ENCODE measurements around the gene FBXO10.
"Not testable (repeated sequence)": the region's sequence is repeated elsewhere in the genome, so short reads cannot be mapped to it uniquely, and the experiment has no call there.

Gene FBXO10

DNA sequence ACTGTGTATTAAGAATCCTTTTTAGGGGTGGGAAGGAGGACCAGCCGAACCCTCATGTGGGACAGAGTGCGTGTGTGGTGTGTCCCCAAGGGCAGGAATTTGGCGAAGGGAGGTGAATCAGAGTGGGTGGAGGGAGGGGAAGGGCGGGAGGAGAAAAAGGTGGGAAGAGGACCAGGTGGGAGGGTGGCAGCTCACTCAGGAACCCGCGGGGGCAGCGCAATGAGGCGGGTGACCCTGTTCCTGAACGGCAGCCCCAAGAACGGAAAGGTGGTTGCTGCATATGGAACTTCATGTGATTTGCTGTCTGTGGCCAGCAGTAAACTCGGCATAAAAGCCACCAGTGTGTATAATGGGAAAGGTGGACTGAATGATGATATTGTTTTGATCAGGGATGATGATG, 99.2 kb downstream of the FBXO10 start:
- Histone ChIP-seq H3K79me2 (no peaks in the 10 kb centered on the region), H3K9ac (no peak overlapping the region), H3K4me2 (ENCODE audit: low read length) (no peak overlapping the region), H3K9me3 (ENCODE audit: control insufficient read depth, low read length) (no peaks in the 10 kb centered on the region), H3K36me3 (ENCODE audit: control insufficient read depth, insufficient read depth, low read length) (no peaks in the 10 kb centered on the region), H3K4me1 (no peaks in the 10 kb centered on the region), H2AFZ (no peak overlapping the region), H3K4me3 (ENCODE audit: low read depth, low read length) (no peak overlapping the region), H3K27ac (no peak overlapping the region), H3K27me3 (ENCODE audit: control insufficient read depth, insufficient read depth, low read length) (no peaks in the 10 kb centered on the region)
- TF ChIP-seq, protein P1, sequence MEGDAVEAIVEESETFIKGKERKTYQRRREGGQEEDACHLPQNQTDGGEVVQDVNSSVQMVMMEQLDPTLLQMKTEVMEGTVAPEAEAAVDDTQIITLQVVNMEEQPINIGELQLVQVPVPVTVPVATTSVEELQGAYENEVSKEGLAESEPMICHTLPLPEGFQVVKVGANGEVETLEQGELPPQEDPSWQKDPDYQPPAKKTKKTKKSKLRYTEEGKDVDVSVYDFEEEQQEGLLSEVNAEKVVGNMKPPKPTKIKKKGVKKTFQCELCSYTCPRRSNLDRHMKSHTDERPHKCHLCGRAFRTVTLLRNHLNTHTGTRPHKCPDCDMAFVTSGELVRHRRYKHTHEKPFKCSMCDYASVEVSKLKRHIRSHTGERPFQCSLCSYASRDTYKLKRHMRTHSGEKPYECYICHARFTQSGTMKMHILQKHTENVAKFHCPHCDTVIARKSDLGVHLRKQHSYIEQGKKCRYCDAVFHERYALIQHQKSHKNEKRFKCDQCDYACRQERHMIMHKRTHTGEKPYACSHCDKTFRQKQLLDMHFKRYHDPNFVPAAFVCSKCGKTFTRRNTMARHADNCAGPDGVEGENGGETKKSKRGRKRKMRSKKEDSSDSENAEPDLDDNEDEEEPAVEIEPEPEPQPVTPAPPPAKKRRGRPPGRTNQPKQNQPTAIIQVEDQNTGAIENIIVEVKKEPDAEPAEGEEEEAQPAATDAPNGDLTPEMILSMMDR (IDR thresholded peaks at IDR 0.05), result no peak

DNA sequence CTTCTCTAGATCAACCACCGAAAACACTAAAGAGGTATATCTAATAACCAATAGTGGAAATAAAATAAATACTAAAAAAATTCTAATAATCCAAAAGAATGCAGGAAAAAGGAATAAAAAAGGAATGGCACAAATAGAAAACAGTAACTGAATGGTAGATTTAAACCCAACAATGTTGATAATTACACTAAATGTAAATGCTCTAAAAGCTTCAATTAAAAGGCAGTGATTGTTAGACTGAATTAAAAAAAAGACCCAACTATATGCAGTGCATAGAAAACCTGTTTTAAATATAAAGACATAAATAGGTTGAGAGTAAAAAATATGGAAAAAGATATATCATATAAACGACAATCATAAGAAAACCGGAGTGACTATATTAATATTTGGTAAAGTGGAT, 101.7 kb downstream of the FBXO10 start:
- no peaks in the 10 kb centered on the region for H3K4me1 ChIP-seq
- no peak overlapping the region for H3K27ac ChIP-seq
- H3K36me3 ChIP-seq (ENCODE audit: control insufficient read depth, insufficient read depth, low read length), result no peaks in the 10 kb centered on the region
- H3K27me3 ChIP-seq (ENCODE audit: control insufficient read depth, insufficient read depth, low read length), result no peaks in the 10 kb centered on the region
- no peaks in the 10 kb centered on the region for H3K79me2 ChIP-seq
- H3K9me3 ChIP-seq (ENCODE audit: control insufficient read depth, low read length), result no peaks in the 10 kb centered on the region
- TF ChIP-seq, protein P1 (IDR thresholded peaks at IDR 0.05), result no peak
- no peak overlapping the region for H2AFZ ChIP-seq
- no peak overlapping the region for H3K9ac ChIP-seq
- H3K4me3 ChIP-seq (ENCODE audit: low read depth, low read length), result no peak overlapping the region
- no peak overlapping the region for H3K4me2 ChIP-seq (ENCODE audit: low read length)

DNA sequence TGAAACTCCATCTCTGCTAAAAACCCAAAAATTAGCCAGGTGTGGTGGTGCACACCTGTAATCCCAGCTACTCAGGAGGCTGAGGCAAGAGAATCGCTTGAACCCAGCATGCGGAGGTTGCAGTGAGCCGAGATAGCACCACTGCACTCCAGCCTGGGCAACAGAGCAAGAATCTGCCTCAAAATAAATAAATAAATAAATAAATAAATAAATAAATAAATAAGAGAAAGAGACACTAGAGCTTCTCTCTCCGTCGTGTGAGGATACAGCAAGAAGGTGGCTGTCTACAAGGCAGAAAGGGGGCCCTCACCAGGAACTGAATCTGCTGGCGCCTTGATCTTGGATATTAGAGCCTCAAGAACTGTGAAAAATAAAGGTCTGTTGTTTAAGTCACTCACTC, 102.2 kb downstream of the FBXO10 start:
- not testable (repeated sequence) for H3K27ac ChIP-seq; H3K27me3 ChIP-seq (ENCODE audit: control insufficient read depth, insufficient read depth, low read length); H3K4me1 ChIP-seq

DNA sequence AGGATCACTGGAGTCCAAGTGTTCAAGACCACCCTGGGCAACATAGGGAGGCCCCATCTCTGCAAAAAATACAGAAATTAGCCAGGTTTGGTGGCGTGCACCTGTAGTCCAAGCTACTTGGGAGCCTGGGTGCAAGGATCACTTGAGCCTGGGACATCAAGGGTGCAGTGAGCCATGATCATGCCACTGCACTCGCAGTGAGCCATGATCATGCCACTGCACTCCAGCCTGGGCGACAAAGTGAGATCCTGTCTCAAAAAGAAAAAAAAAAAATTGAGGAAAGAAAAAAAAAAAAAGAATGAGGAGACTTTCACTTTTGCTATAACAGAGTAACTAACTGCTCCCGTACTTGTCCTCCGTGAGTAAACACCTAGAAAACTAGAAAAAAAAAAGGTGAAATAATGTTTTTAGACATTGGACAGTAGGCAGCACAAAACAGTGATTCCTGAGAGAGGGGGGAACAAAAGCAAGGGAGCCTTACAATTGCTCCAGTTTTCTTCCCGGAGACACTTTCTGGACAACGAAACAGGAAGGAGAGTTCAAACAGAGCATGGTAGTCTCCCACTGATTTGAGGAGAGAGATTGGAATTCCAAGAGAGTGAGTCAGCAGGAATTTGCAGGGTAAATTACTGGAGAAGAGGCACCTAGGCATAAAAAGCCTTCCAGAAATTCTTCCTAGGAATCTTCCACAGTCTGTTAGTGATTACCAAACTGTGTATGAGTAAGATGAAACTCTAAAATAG, 104.1 kb downstream of the FBXO10 start:
- Histone ChIP-seq H3K36me3 (ENCODE audit: control insufficient read depth, insufficient read depth, low read length) (no peaks in the 10 kb centered on the region), H3K4me1 (no peaks in the 10 kb centered on the region), H3K79me2 (no peaks in the 10 kb centered on the region), H3K4me2 (ENCODE audit: low read length) (peak overlapping the region; percentile 78), H3K27ac (peak overlapping the region; percentile 77), H3K9me3 (ENCODE audit: control insufficient read depth, low read length) (no peaks in the 10 kb centered on the region), H2AFZ (peak overlapping the region; percentile 72), H3K27me3 (ENCODE audit: control insufficient read depth, insufficient read depth, low read length) (no peaks in the 10 kb centered on the region), H3K9ac (no peak overlapping the region), H3K4me3 (ENCODE audit: low read depth, low read length) (peak overlapping the region; percentile 49)
- TF ChIP-seq, protein P1 (IDR thresholded peaks at IDR 0.05), result no peak

More for the DNA sequence above, 102.2 kb downstream of the FBXO10 start:
- H3K4me2 ChIP-seq (ENCODE audit: low read length); H3K4me3 ChIP-seq (ENCODE audit: low read depth, low read length); H3K36me3 ChIP-seq (ENCODE audit: control insufficient read depth, insufficient read depth, low read length); H3K9ac ChIP-seq; H3K79me2 ChIP-seq; H2AFZ ChIP-seq; H3K9me3 ChIP-seq (ENCODE audit: control insufficient read depth, low read length): not testable (repeated sequence)

DNA sequence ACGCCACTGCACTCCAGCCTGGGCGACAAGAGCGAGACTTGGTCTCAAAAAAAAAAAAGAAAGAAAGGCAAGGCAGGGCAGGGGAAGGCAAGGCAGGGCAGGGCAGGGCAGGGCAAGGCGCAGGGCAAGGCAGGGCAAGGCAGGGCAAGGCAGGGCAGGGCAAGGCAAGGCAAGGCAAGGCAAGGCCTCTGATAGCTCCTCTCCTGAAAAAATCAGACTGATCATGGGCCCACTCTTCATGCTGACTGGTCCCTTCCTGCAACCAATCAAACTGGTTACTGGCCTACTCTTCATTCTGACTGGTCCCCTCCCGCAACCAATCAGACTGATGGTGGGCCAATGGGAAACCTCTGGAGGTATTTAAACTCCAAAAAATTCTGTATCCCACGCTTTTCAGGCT, 107.6 kb downstream of the FBXO10 start:
- TF ChIP-seq, protein P1 (IDR thresholded peaks at IDR 0.05), result no peak
- Histone ChIP-seq H3K4me3 (ENCODE audit: low read depth, low read length) (no peak overlapping the region), H2AFZ (no peak overlapping the region), H3K27ac (no peak overlapping the region), H3K27me3 (ENCODE audit: control insufficient read depth, insufficient read depth, low read length) (no peaks in the 10 kb centered on the region), H3K9me3 (ENCODE audit: control insufficient read depth, low read length) (no peaks in the 10 kb centered on the region), H3K36me3 (ENCODE audit: control insufficient read depth, insufficient read depth, low read length) (no peaks in the 10 kb centered on the region), H3K4me1 (no peaks in the 10 kb centered on the region), H3K4me2 (ENCODE audit: low read length) (no peak overlapping the region), H3K9ac (no peak overlapping the region), H3K79me2 (peaks cover 5% of the 10 kb centered on the region)

DNA sequence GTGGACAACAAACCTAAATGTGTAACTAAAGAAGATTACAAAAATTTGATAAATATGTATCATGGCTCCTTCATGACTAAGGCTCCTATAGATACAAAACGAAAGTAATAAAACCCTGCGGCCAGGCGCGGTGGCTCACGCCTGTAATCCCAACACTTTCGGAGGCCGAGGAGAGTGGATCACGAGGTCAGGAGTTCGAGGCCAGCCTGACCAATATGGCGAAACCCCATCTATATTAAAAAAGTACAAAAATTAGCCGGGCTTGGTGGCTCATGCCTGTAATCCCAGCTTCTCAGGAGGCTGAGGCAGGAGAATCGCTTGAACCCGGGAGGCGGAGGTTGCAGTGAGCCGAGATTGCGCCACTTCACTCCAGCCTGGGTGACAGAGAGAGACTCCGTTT, 108.7 kb downstream of the FBXO10 start:
- not testable (repeated sequence) for H3K27me3 ChIP-seq (ENCODE audit: control insufficient read depth, insufficient read depth, low read length)

More for the DNA sequence above, 108.7 kb downstream of the FBXO10 start:
- H3K79me2 ChIP-seq; H3K4me1 ChIP-seq; H2AFZ ChIP-seq; H3K36me3 ChIP-seq (ENCODE audit: control insufficient read depth, insufficient read depth, low read length); H3K4me3 ChIP-seq (ENCODE audit: low read depth, low read length); H3K4me2 ChIP-seq (ENCODE audit: low read length); H3K27ac ChIP-seq; H3K9me3 ChIP-seq (ENCODE audit: control insufficient read depth, low read length); H3K9ac ChIP-seq: not testable (repeated sequence)
